GM18873 (cell line): ENCODE measurements around the gene CTSL.
"Not testable (repeated sequence)": the region's sequence is repeated elsewhere in the genome, so short reads cannot be mapped to it uniquely, and the experiment has no call there.

ENCODE experiments used
- ATAC-seq: cut with Tn5 transposase; IDR thresholded peaks from one replicate; pipeline ENCODE4 v1.9.1; 2021; ENCODE audit warnings: mild to moderate bottlenecking, moderate library complexity, moderate number of reproducible peaks; ENCODE audit not compliant: unreplicated experiment, low FRiP score

CTSL gene

DNA sequence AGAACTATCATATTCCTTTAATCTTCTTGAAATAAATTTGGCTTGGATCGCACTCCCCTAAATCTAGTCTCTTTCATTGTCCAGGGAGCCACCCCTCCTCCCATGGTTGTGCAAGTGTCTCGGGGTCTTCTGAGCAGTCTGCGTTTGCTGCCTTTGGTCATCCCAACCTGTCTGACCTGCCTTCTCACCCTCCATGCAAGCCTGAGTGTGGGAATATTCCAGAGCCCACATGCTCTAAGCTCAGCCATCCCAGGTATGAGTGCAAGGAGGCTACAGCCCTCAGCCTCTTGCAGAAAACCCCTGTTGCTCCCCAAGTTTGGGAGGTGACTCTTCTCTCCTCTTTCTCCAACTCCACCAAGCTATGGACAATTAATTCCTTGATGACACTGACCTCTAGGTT, 7.7 kb upstream of the CTSL start:
- ATAC-seq = no peak

DNA sequence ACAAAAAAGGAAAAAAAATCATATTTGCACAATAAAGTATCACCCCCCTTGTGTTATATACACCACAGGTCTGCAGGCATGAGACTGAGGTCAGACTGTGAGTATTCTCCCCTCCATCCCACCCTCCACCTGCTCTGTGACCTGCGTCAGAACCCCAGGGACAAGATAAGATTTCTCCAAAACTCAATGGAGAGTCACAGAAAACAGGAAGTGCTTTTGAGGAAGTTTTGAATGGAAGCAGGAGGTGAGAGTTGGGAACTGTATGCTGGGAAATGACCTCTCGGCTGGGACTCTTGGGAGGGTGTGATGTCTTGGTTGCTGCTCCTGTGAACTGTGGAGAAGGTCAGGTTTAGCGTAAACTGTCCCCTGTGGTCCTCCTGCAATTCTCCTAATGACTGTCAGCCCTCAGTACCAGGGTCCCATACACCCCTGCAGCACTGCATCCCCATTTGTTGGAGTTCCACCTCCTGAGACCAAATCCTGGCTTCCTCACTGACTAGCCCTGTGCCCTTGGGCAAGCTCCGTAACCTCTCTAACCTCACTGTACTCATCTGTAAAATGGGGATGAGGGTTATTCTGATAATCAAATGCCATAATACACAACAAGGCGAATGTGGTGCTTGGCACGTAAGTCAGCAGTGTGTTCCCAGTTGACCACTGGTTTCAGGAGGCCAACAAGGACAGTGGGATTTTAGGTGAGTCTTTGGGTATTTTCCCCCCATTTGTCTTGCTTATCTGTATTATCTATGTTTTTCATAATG, 6.9 kb upstream of the CTSL start:
- ATAC-seq = no peak

DNA sequence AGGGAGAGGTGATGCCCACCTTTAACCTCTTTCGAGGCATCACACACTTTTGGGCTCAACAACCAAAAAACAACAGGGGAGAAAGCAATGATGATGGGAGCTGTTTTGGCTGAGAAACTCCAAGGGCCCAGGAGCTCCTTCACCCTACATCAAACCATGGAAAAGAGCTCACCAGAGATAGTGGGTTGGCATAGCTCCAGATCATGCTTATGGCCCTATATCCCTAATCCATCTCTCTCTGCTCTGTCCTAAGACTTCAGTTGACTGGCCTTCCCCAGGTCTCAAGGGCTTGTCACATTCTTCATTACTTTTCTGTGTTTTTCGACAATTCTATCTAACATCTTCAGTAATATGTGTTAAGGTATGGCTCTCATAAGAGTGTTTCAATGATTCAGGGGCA, 5.7 kb upstream of the CTSL start:
- ATAC-seq = no peak

DNA sequence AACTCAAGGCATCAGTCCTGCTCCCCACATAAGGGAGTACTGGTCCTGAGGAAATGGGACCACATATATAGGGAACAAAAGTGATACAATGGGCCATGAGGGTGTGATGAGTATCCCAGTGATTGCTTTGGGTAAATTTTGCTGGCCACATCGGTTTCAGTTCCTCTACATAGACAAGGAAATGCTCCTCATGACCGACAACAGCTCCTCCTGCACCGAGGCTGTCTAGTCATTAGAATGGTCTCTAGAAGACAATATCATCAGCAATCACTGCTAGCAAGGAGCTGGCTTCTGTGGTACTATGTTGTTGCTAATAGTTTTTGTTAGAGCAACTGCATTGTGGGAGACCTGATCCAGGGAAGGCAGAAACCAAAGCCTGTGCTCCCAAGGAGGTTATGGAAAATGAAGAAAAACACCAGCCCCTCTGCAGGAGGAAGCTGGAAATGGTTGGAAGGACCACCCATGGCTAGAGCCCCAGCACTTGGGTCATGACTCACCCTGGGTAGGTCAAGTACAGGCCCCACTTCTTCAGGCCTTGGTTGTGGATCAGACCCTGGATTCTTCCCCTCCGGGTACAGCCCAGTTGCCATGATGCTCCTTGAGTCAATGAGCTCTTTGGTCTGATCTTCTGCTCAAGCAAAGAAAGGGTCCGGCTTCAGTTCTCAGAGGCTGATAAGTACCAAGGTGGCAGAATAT, 3.4 kb upstream of the CTSL start:
- no peak for ATAC-seq

DNA sequence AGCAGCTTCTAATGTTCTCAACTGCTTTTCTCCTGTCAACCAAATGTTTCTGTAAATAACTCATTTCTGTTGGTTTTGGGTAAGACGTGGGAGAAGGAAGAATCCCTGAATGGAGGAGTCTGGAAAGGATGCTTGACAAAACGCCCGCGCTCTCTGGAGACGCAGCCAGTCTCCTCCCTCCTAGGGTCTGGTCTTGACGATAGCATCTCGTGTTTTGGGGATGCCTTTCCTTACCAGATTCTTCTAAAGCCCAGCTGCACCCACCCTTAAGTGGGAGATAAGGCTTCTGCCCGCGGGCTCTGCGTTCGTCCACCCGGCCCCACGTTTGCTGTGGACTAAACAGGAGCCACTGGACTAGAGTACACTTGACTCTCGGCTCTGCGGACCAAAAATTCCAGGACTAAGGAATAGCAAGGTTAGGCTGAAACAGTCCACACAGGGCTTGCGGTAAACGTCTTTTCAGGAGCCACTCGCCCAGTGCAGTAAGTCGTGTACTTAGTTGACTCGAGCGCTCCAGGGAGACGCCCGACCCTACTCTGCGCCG, 491 bp upstream of the CTSL start:
- no peak for ATAC-seq

DNA sequence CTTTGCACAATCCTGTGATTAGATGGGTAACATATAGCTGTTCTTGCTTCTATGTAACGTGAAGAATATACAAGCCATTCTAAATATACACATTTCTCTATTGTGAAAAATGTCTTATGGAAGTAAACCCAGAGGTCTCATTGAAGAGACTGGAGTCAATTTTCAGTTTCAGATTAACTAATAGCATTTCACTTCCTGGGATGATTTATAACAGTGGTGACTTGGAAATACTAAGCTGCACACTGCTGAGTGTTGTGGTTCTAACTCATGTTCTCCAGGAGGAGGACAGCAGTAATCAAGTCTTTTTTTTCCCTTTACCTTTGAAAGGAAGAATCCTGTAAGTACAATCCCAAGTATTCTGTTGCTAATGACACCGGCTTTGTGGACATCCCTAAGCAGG, 3.3 kb downstream of the CTSL start:
- ATAC-seq = no peak

DNA sequence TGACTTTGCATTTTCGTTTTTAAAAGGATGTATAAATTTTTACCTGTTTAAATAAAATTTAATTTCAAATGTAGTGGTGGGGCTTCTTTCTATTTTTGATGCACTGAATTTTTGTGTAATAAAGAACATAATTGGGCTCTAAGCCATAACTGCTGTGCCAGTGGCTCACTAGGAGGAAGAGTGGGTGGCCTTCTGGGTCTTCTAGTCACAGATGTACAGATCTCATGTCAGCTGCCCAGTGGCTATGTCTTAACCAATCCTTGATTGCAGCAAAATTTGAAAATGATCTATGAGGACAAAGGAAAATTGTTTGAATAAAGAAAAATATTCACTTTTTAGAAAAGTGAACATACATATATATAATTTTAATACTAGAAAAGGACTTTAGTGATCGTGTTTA, 5.4 kb downstream of the CTSL start:
- ATAC-seq = no peak

DNA sequence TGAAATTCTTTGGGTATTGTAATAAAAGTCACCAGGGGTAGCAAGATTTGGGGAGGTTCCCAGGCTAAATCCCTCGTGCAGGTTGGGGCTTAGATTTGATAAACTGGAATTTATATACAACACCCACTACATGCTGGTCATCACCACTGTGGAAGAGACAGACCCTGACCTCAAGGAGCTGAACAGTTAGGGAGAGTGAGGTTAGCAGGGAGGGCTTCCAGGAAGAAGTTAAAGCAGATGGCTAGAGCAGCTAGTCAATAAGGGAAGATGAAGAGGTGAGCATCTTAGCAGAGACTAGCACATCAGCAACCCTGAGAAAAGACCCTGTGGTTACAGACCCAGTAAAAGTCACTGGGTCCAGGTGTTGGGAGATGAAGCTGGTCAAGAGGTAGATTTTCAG, 6.4 kb downstream of the CTSL start:
- no peak for ATAC-seq

DNA sequence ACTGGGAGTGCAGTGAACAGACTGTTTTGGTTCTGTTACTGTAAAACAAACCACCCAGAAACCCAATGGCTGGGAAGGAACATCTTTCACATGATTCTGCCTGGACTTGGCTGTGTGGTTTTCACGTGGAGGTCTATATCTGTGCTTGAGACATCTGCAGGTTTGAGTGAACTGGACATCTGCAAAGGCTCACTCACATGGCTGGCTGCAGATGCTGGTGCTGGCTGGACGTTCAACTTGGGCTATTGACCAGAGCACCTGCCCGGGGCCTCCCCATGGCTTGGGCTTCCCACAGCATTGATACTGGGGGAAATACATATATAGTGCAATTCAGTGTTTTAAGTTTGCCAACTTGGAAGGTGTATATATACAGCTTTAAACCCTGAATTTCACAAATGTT, 6.8 kb downstream of the CTSL start:
- ATAC-seq = no peak

DNA sequence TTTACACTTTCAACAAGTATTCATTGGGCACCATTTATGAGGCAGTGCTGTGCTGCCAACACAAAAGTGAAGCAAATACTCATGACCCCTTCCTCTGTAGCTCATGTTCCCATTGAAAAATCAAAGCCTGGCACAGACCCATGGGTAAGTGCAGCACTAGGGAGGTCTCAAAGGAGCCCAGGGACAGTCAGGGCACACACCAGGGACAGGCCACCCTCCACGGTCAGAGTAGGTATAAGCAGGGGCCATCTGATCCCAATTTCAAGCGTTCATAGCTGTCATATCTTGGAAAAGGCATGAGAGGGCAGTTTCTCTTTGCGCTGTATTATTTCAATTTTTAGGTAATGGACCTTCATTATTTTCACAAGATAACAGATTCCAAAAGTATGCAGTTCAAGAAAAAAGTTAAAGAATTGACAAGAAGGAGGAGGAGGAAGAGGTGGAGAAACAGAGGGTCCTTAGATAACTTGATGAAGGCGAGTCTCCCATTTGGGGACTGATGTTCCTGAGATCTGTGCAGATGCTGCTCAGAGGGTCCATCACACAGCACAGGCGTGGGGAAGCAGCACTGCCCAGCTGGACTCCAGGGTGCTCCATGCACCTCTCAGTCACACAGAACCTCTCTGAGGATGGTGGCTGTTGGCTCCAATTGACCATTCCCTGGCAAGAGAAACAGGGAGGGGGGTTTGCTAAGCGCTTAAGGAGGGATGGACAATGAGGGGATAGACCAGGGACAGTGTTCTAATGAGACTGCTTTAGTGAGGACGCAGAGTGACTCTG, 7.5 kb downstream of the CTSL start:
- no peak for ATAC-seq

DNA sequence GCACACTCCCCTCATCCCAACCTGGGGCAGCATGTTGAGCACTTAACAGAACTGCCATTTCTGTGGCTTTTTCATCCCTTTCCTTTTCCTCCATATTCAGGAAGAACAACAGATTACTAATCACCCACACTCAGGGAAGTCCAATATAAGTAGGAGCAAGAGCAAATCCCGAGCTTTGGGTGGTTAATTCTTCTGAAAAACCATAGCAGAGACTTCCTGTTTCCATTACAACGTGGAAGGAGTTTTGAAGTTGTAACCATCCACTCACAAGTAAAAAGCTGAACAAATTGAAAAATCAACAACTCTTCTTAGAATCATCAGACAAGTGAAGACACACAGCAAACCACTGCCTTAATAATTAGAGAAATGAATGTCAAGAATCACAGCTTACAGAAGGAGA, 8.2 kb downstream of the CTSL start:
- no peak for ATAC-seq

DNA sequence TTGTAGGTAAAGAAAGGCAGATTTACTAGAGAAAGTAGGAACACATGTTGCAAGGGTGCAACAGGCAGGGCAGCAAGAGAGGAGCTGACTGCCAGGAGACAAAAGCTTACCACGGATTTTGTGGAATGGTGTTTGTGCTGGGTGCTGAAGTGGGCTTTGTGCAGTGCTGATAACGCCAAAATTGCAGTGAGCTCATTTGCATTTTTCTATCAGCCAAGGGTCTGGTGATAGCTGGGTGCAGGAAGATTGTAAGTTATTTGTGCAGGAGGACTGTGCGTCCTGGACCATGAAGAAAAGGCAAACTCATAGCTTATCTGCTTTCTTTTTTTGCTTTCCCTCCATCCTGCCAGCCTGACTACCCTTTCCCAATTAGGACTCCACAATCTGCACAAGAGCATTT, 13.6 kb downstream of the CTSL start:
- no peak for ATAC-seq

DNA sequence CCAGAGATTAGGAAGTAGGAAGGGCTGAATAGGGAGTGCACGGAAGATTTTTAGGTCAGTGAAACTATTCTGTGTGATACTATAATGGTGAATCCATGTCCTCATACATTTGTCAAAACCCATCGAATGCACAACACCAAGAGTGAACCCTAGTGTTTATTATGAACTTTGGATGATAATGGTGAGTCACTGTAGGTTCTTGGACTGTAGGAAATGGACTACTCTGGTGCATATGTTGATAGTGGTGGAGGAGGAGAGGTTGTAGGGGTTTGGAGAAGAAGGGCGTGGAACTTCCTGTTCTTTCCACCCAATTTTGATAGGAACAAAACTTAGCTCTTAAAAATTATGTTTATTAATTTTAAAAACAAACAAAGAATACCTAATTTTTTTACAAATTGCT, 14.3 kb downstream of the CTSL start:
- ATAC-seq = no peak

DNA sequence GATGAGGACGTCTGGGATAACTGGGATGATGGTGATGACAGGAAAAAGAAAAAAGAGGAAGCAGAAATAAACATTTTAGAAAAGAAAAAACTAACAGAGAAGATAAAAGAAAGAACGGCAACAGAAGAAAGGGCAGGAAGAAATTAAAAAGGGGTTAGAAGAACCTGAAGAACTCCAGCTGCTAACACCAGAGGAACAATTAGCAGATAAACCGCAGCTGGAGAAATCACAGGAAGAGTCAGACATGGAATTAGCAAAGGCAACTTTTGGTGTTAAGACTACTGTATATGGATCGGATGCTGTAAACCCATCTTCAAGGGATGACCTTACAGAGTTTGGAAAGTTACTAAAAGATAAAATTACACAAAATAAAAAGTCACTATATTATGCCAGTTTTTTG, 15.4 kb downstream of the CTSL start:
- no peak for ATAC-seq

DNA sequence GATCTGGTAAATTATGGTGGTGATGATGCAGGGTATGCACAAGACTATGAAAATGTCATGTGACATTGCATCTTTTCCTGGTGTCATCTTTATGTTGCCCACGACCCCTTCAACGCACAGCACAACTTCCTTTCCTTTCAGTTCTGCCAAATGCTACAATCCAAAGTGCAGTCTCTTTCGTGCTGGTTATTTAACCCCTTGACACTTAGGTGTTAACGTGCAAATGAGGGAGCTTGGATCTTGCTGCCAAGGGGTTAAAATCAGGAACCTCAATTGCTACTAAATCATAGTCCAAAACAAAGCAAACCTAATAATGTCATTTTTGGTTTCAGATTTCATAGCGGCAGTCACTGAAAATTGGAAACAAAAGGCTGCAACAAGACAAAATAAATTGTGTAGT, 16.0 kb downstream of the CTSL start:
- no peak for ATAC-seq

DNA sequence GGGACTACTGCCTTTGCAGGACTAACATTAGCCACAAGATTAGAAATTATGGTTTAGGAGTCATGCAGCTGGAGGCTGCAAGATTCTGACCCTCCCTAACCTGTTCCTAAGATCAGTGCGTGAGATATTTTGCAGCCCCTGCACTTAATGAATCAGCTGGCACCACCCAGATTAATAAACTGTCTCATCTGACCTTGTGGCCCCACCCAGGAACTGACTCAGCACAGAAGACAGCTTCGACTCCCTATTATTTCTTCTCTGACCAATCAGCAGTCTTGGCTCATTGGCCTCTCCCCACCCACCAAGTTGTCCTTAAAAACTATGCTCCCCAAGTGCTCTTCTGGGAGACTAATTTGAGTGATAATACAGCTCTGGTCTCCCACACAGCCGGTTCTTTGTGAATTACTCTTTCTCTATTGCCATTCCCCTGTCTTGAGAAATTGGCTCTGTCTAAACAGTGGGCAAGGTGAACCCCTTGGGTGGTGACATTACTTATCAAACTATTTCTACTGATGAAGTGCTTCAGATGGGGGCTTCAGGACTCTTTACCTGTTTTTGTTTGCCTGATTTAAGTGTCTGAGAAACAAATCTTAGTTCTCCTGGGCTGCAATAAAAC, 17.0 kb downstream of the CTSL start:
- no peak for ATAC-seq

DNA sequence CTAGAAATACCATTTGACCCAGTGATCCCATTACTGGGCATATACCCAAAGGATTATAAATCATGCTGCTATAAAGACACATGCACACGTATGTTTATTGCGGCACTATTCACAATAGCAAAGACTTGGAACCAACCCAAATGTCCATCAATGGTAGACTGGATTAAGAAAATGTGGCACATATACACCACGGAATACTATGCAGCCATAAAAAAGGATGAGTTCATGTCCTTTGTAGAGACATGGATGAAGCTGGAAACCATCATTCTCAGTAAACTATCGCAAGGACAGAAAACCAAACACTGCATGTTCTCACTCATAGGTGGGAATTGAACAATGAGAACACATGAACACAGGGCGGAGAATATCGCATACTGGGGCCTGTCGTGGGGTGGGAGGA, 18.3 kb downstream of the CTSL start:
- not testable (repeated sequence) for ATAC-seq

DNA sequence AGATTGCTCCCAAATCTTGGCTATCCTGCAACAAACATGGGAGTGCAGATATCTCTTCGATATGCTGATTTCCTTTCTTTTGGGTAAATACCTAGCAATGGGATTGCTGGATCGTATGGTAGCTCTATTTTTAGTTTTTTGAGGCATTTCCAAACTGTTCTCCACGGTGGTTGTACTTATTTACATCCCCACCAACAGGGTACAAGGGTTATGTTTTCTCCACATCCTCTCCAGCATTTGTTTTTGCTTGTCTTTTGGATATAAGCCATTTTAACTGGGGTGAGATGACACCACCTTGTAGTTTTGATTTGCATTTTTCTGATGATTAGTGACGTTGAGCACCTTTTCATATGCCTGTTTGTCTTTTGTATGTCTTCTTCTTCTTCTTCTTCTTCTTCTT, 20.3 kb downstream of the CTSL start:
- ATAC-seq = no peak

DNA sequence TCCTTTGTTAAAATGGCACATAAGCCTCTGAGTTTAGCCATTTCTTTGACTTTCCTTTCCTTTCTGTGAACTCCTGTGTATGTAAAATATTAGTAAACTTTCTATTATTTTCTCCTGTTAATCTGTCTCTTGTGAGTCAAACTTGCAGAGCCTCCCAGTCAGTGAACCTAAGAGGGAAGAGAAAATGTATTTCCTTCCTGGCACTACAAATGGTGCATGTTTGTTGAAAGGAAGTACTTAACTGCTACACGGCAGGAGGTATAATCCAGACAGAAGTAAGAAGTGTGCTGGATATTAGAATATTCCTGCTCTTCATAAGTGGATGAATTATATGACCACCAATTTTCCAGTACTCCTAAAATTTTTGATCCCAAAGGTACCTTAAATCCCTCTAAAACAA, 23.0 kb downstream of the CTSL start:
- no peak for ATAC-seq

DNA sequence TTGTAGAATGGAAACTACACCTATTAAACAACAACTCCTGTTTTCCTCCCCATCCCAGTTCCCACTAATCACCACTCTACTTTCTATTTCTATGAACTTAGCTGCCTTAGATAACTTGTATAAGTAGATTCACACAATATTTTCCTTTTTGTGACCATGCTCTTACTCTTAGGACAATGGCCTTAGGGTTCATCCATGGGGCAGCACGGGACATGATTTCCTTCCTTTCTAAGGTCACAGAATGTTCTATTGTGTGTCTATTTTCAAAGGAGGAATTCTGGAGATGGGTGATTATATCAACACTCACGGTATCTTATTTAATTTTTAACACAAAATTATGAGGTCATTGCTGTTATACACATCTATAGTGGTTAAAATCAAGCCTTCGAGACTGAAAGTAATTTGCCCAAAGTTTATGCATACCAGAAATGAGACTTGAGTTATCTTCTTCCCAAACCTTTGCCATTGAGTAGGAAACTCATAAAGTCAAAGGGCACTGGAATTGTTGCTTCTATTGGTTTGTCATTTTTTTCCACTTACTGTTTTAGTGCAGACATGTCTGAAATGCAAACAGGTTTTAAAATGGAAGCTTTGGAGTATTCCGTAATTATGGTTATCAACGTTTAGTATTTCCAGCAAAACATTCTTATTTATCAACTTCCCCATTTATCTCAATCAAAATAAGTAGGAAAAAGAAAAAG, 23.6 kb downstream of the CTSL start:
- no peak for ATAC-seq
